Activated T-cell treated with anti-CD3 and anti-CD28 coated beads for 48 hours (primary cell): ENCODE data around the gene TGM3.
"Not testable (repeated sequence)": the region's sequence is repeated elsewhere in the genome, so short reads cannot be mapped to it uniquely, and the experiment has no call there.

ENCODE experiments used
- DNase-seq: peaks from one replicate; pipeline ENCODE4 v3.0.0-alpha.2; 2020; ENCODE audit warnings: low read depth

TGM3 gene, protein sequence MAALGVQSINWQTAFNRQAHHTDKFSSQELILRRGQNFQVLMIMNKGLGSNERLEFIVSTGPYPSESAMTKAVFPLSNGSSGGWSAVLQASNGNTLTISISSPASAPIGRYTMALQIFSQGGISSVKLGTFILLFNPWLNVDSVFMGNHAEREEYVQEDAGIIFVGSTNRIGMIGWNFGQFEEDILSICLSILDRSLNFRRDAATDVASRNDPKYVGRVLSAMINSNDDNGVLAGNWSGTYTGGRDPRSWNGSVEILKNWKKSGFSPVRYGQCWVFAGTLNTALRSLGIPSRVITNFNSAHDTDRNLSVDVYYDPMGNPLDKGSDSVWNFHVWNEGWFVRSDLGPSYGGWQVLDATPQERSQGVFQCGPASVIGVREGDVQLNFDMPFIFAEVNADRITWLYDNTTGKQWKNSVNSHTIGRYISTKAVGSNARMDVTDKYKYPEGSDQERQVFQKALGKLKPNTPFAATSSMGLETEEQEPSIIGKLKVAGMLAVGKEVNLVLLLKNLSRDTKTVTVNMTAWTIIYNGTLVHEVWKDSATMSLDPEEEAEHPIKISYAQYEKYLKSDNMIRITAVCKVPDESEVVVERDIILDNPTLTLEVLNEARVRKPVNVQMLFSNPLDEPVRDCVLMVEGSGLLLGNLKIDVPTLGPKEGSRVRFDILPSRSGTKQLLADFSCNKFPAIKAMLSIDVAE

DNA sequence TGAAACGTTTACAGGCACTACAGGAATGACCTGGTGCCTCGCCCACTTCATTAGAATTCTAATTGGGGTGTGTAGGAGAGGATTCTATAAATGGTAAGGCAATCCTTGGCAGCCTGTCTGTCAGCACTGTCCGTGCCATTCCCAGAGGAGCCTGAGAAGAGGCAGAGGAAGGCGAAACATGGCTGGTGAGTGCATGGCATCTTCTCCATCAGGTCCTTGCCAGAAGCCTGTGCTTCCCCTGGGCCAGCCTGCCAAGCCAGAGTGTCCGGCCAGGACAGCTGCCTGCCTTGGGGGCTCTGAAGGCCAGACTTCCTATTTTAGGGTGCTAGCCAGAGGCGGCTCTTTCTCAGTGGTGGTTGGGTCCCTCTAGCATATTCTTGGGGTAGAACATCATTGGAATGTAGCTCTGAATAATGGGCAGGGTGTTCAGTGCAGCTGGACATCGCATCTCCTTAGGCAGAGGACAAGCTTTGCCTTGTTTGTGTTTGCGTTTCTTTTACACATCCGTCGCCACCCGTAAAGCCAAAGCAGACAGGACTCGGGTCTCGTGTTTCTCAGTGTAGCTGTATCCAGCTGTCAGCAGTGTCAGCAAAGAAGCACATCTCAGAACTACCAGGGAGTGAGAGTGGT, at the start of gene TGM3:
TSS of gene TGM3 (plus strand) at position 116 of the 630 bp plus-strand sequence. CDS start at position 179, 63 bp downstream.
- DNase-seq: no peak

DNA sequence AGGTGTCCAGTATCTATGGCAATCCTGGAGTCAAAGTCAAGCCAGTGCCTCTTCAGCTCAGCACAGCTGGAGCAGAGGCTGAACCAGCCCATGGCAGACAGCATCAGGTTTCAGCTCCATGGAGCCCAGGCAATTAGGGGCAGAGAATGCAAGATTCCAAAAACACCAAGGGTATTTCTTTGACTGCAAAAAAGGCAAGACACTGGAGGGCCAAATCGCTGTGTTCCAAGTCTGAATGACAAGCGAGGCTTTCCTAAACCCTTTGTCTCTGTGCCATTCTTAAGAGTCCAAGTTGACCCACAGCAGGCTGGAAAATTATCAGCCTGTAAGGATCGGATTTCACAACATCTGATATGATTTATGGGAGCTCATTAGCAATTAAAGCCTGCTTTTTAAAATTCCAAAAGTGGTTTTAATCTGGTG, 49.7 kb upstream of the TGM3 start:
- DNase-seq: no peak

DNA sequence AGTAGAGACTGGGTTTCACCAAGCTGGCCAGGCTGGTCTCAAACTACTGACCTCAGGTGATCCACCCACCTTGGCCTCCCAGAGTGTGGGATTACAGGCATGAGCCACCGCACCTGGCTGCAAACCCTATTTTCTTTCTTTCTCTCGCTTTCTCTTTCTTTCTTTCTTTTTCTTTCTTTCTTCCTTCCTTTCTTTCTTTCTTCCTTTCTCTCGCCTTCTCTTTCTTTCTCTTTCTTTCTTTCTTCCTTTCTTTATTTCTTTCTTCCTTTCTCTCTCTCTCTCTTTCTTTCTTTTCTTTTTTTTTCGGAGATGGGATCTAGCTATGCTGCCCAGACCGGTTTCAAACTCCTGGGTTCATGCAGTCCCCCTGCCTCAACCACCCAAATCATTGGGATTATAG, 47.0 kb upstream of the TGM3 start:
- no peak for DNase-seq

DNA sequence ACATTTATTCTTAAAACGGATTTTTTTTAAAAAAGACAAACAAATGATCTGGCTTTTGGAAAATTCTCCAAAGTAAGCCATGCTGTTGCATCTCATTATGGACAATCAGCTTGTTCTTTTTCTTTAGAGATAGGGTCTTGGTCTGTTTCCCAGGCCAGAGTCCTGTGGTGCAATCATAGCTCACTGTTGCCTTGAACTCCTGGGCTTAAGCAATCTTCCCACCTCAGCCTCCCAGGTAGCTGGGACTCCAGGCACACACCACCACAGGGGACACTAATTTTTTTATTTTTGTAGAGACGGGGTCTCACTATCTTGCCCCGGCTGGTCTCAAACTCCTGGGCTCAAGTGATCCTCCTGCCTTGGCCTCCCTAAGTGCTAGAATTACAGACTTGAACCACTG, 45.9 kb upstream of the TGM3 start:
- no peak for DNase-seq

DNA sequence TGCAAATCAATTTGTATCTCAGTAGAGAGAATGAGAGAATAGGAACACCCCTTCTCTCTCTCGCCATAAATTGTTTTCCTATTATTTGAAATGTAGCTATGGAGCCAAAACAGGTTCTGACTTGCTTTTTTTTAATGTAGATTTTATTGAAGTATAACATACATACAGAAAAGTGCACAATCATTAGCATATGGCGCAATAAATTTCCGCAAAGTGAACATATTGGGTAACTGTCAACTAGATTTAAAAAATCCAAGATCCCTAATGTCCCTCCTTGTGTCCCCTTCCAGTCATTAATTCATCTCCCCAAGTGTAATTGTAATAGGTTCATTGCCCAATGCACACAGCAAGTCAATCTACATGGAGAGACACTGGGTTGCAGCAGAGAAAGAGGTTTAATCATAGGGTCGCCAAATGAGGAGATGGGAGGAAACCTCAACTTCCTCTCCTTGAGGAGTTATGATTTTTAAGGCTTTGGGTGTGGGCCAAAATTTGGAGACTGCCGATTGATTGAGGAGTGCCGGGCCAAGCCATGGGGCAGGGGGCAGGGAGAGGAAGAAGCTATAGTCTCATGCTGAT, 43.3 kb upstream of the TGM3 start:
- no peak for DNase-seq

DNA sequence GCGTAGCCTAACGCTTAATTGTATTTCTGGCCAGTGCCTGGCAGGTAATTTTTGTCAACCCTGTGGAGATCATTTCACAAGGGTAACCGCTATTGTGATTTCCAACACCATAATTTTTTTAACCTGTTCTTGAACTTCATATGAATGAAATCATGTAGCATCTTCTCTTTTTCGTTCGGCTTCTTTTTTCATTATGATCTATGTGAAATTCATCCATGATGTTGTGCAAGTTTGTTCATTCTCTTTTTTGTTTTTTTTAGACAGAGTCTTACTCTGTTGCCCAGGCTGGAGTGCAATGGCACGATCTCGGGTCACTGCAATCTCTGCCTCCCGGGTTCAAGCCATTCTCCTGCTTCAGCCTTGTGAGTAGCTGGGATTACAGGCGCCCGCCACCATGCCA, 42.5 kb upstream of the TGM3 start:
- no peak for DNase-seq

DNA sequence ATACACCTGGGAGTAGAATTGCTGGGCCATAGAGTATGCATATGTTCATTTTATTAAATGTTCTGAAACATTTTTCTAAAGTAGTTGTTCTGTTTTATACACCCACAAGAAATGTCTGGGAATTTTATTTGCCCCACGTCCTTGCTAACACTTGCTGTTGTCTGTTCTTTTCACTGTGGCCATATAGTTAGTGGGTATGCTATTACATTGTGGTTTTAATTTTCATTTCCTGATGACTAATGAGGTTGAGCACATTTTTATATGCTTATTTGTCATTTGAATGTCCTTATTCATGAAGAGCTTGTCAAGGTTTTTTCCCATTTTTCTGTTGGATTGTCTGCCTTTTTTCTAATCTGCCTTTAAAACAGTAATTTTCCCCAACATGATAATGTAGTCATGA, 41.5 kb upstream of the TGM3 start:
- no peak for DNase-seq

DNA sequence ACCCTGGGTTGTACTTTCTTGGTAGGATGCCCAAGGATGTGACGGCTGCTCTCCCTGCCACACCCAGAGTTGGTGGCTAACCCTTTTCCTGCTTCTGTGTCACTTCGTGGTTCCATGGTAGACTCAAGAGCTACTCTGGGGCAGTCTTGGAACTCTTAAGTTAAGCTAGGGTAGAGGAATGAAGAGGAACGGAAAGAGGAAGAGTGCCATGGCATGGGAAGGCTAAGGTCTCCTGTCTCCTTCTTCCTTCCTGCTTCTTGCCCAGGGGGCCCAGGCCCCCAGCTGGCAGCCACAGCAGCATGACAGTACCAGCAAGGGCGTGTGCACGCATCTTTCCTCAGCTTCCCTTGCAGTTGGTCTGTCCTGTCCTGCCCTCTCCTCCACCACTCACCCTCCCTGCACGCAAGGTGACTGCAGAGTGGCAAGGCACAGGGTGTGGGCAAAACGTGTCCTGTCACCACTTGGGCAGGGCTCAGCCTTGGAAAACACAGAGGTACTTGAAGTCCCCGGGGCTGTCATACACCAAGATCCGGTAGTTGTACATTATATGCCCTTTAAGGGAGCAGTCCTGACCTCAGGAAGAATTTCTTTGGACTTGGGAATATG, 39.8 kb upstream of the TGM3 start:
- DNase-seq: no peak

DNA sequence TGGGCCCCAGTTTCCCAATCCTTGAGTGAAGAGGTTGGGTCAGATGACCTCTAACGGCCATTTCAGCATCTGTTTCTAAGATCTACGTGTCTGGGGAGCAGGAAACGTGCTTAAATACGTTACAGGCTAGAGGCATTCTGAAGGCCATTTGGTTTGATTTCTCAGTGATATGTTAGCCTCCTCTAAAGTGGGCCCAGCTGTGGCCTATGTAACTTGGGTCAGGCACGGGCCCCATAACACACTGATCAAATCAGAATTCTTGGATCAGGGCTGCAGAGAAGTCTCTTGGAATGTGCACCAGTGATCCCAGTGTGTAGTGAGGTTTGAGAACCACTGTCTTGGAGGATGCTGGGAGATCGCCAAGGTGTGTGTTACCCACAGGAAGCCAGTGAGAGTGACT, 36.1 kb upstream of the TGM3 start:
- no peak for DNase-seq

DNA sequence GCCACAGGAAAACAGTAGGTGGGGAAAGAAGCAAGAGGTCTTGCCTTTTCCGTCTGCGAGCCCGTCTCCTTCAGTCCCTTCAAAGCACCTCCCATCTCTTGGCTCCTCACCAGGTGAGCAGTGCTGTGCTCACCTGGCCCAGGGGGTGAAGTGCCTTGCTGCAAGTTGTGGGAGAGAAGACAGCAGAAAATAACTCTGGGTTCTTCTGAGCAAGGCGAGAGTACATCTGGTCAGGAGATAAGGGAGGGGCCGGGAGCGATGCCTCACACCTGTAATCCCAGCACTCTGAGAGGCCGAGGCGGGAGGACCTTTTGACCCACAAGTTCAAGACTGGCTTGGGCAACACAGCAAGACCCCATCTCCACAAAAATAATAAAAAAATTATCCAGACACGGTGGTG, 35.6 kb upstream of the TGM3 start:
- no peak for DNase-seq

DNA sequence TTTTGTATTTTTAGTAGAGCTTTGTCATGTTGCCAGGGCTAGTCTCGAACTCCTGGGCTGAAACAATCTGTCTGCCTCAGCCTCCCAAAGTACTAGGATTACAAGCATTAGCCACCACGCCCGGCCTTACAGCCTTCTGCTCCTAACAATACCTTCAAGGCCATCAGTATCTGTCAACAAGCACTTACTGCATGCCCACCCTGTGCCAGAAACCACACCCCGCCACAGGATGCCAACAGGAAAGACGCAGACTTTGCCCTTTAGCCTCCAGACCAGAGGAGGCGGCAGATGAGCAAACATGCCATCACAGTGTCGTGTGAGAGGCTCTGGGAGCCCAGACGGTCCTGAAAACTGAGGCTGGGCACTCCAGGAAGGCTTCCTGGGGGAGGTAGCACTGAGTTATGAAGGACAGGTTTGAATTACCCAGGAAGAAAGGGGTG, 34.7 kb upstream of the TGM3 start:
- no peak for DNase-seq

DNA sequence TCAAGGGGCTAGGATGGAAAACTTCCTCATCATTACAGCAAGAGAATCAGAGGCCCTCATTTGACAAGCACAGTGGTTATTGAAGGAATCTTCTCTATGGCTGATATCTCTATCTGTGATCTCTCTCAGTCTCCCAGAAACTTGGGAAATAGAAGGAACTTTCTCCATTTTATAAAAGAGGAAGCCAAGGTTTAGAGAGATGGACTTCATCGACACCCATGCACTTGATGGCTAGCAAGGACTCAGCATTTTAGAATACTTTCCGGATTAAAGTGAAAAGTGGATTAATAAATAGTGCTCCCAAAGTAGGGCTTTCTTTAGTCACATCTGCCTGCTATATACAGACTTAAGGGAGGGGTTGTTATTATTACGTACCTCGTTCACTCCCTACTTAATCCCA, 34.2 kb upstream of the TGM3 start:
- no peak for DNase-seq

DNA sequence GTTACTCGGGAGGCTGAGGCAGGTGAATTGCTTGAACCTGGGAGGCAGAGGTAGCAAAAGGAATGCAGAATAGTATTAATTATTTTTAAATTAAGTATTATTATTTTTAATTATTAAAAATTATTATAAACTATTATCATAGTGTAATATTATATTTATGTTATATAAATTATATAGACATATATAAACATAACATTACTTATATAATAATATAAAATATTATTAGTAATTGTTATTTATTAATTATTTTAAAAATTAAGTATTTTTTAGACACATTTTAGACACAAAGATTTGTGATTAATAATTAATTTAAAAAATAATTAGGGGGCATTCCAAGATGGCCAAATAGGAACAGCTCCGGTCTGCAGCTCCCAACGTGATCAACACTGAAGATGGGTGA, 31.7 kb upstream of the TGM3 start:
- no peak for DNase-seq

DNA sequence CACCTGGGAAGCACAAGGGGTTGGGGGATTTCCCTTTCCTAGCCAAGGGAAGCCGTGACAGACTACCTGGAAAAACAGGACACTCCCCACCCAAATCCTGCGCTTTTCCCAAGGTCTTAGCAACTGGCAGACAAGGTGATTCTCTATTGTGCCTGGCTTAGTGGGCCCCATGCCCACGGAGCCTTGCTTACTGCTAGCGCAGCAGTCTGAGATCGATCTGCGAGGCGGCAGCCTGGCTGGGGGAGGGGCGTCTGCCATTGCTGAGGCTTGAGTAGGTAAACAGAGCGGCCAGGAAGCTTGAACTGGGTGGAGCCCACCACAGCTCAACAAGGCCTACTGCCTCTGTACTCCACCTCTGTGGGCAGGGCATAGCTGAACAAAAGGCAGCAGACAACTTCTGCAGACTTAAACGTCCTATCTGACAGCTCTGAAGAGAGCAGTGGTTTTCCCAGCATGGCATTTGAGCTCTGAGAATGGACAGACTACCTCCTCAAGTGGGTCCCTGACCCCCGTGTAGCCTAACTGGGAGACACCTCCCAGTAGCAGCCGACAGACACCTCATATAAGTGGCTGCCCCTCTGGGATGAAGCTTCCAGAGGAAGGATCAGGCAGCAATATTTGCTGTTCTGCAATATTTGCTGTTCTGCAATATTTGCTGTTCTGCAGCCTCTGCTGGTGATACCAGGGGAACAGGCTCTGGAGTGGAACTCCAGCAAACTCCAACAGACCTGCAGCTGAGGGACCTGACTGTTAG, 31.0 kb upstream of the TGM3 start:
- not testable (repeated sequence) for DNase-seq

DNA sequence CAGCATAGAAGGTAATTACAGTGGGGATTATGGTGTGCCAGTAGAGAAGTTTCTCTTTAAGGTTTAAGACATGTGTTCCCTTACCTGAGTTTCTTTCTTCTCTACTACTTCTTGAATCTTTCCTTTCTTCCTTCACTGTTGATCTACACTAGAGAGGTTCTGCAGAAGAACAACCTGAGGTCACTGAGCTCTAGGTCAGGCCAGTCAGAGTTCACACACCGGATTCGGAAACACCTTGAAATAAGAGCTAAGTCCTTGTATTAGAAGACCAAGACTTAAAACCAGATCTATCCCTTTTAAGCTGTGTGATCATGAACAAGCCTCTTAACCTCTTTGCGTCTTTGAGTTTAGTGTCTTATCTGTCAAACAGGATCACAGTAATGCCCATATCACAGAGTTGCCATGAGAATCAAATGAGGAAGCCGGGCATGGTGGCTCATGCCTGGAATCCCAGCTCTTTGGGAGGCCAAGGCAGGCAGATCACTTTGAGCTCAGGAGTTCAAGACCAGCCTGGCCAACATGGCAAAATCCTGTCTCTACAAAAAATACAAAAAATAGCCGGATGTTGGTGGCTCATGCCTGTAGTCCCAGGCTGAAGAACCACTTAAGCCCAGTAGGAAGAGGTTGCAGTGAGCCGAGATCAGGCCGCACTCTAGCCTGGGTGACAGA, 22.0 kb upstream of the TGM3 start:
- DNase-seq: no peak

DNA sequence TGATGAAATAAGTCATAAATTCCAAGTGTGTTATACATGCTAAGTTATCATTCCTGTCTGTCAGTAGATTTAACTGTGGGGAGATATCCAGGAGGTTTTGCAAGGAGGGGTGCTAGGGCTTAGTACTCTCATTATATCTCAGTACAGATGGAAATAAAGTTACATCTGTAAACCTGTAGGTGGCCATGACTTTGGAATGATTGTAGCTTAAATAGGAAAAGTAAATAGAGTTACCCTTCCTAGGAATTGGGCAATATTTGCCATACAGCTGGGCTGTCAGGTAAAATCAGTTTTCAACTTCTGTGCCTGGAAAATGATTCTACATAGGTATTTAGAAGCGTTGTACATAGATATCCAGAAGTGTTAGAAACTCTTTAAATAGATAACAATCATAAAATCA, 19.8 kb upstream of the TGM3 start:
- DNase-seq: no peak

DNA sequence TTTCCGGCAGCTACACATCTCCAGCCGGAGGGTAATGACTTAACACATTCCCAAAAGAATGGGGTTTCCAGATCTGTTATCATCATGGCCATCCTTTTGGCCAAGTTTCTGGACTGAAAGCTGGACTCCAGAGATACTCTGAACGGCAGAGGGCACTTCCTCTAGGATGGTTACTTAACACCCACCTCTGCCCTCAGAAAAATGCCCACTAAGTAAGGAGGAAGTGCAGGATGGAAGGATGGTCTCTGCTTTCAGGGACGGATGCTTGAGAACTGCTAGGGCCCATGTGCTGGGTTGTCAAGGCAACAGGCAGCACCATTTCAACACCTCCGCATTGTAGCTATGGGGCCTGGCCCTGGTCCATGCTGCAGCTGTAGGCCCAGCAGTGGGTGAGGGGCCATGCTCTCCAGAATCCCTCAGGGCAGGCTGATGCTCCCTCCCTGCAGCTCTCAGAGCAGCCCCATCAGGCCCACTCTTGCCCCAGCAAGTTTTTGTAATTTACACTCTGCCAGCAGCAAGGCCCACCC, 16.5 kb upstream of the TGM3 start:
- no peak for DNase-seq

DNA sequence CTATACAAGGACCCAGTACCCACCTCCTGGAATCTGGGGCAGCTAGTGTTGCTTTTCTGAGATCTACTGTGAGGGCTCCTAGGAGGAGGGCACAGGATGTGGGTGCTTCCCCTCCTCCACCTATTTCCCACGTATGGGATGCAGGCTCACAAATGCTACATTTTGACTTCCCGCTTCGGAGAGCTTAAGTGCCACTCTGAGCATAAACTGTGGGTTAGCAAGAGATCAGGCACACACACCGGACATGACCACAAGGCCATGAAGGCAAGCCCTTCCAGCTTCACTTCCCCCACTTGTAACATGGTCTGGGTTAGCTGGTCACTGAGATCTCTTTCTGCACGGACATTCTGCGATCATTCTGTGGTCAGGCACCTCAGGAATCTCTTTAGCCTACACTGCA, 15.7 kb upstream of the TGM3 start:
- no peak for DNase-seq

DNA sequence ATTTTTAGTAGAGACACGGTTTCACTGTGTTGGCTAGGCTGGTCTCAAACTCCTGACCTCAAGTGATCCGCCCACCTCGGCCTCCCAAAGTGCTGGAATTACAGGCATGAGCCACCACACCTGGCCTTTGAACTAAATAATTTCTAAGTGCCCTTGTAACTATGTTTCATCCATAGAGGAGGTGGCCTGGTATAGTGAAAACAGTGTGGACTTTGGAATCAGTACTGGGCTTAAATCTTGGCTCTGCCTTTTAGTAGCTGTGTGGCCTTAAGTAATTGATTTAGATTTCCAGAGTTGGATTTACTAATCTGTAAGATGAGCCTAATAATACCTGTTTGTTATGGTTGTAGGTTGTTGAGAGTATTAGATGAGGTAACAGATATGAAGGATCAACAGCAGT, 14.2 kb upstream of the TGM3 start:
- DNase-seq: no peak

DNA sequence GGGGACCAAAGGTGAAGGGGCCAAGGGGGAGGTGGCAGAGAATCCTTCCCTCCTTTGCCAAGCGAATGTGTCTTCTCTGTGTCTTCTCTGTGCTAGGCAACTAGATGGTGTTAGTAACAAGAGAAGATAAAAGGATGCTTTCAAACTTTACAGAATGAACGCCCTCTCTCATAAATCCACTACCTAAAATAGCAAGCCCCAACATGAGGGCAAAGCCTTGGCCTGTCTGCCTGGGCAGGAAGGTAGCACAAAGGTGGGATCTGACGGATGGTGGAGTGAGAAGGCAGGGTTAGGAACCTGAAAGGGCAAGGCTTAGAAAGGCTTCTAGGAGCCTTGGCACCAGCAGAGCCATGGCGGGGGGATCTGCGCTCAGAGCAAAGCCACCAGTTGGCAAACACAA, 13.6 kb upstream of the TGM3 start:
- no peak for DNase-seq
